Kidney (tissue), 14 donors: ENCODE data around the gene RYR2. TPM values are rescaled to one million over a fixed set of nuclear protein-coding genes. Genes with fewer than 3 reads are reported as not detected.

Experiments
- DNase-seq, 5 donors: peaks; one replicate each; pipeline ENCODE4 v3.0.0-alpha.2; 2013 to 2020
- FAIRE-seq: peaks from 2 replicates; lab custom pipeline; 2012; peaks lifted over from hg19 to GRCh38; lab: Jason Lieb, UNC
- H3K27ac ChIP-seq, 2 donors: one replicate each; pipeline ENCODE4 v1.7.0; 2013; ENCODE audit warnings: low read depth in 2 of 2, low read length in 2 of 2, inconsistent platforms in 1 of 2
- H3K27me3 ChIP-seq: one replicate; pipeline ENCODE4 v1.7.1; 2013; ENCODE audit warnings: low read length, inconsistent platforms; ENCODE audit not compliant: control insufficient read depth, insufficient read depth
- H3K36me3 ChIP-seq, 3 donors: one replicate each; pipeline versions ENCODE4 v1.7.0 to v1.7.1; 2013; ENCODE audit warnings: low read length in 3 of 3, control low read depth in 1 of 3, inconsistent platforms in 1 of 3; ENCODE audit not compliant: insufficient read depth in 3 of 3, control insufficient read depth in 2 of 3
- H3K4me1 ChIP-seq, 3 donors: one replicate each; pipeline versions ENCODE4 v1.7.0 to v1.7.1; 2013; ENCODE audit warnings: low read length in 3 of 3, inconsistent platforms in 1 of 3, low read depth in 1 of 3; ENCODE audit not compliant: control insufficient read depth in 2 of 3, insufficient read depth in 2 of 3
- H3K4me3 ChIP-seq, 3 donors: one replicate each; pipeline versions ENCODE4 v1.7.0 to v1.8.1; 2013; ENCODE audit warnings: low read length in 3 of 3, control low read depth in 1 of 3, inconsistent platforms in 1 of 3
- H3K9ac ChIP-seq, 3 donors: one replicate each; pipeline versions ENCODE4 v1.7.0 to v1.7.1; 2013; ENCODE audit warnings: low read length in 3 of 3, control low read depth in 1 of 3, inconsistent platforms in 1 of 3
- H3K9me3 ChIP-seq, 3 donors: one replicate each; pipeline versions ENCODE4 v1.7.0 to v1.7.1; 2013; ENCODE audit warnings: low read length in 3 of 3, control low read depth in 1 of 3, inconsistent platforms in 1 of 3; ENCODE audit not compliant: control insufficient read depth in 2 of 3, insufficient read depth in 1 of 3
- intact Hi-C: fragments of 100-400 bp; cut with DNase I; formaldehyde crosslinking; loops from one replicate; pipeline ENCODE4 v1.11.1; 2022
- polyA plus RNA-seq: library from polyadenylated mRNA; stranded (reverse); fragments of 350-450 nt; fragmentation: Illumina TruSeq; extraction: RNeasy Lipid Tissue Mini Kit (QIAGEN cat#74804); gene quantifications from one replicate; pipeline ENCODE4 v1.2.3, GENCODE V29; 2014; ENCODE audit warnings: low read depth, low replicate concordance; ENCODE audit not compliant: insufficient read depth
- total RNA-seq: library from RNA; stranded (reverse); fragmentation: NEBNext Ultra II Directional; extraction: Animal tissue kit (Norgen Biotek cat#: 25700); gene quantifications from one replicate; pipeline ENCODE4 v1.2.1, GENCODE V29; 2021
- TF ChIP-seq, protein P1 (sequence below): IDR thresholded peaks from 3 replicates; pipeline ENCODE4 v1.5.1; 2012; ENCODE audit warnings: mild to moderate bottlenecking, moderate library complexity, borderline replicate concordance; ENCODE audit not compliant: insufficient read depth; ENCODE audit errors: extremely low read depth
- donor health status: control.
- donor health status: control.
- donor health status: control.
- donor health status: control.
- donor health status: control.
- donor health status: DM: yes; HTN: yes; CAD: no.
- donor health status: Normal renal cell carcinoma (clear cell type).

Gene RYR2
- total and polyA plus RNA-seq, 2 donors from 2014 or later, result 0.28 to 0.60 TPM

DNA sequence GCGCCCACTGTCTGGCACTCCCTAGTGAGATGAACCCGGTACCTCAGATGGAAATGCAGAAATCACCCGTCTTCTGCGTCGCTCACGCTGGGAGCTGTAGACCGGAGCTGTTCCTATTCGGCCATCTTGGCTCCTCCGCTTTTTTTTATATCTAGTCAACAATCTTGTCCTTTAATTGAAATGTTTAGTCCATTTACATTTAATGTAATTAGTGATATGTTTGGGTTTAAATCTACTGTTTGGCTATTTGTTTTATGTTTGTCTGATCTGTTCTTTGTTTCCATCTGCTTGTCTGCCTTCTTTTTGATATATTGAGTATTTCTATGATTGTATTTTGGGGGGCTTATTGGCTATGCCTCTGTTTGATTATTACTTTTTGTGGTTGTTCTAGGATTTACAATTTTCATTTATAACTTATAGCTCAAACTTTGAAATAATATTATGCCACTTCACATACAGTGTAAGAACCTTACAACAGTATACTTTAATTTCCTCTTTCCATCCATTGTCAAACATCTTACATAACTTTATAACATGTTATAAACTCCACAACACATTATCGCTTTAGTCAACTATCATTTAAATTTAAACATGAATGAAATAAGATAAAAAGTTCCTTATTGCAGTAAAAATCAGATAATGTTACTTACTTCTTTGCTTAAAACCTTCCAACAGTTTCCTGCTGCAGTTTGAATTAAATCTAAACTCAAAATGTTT lies 16.5 kb upstream of the RYR2 start:
- Histone ChIP-seq H3K9me3 (peaks cover 0 to 2% (median 0%) of the 10 kb centered on the region in 3 donors), H3K27me3 (no peaks in the 10 kb centered on the region), H3K36me3 (no peaks in the 10 kb centered on the region), H3K4me3 (no peak overlapping the region), H3K4me1 (no peaks in the 10 kb centered on the region), H3K27ac (no peak overlapping the region), H3K9ac (no peak overlapping the region)
- no peak for DNase-seq
- intact Hi-C loops, result no loop called here
- TF ChIP-seq, protein P1, sequence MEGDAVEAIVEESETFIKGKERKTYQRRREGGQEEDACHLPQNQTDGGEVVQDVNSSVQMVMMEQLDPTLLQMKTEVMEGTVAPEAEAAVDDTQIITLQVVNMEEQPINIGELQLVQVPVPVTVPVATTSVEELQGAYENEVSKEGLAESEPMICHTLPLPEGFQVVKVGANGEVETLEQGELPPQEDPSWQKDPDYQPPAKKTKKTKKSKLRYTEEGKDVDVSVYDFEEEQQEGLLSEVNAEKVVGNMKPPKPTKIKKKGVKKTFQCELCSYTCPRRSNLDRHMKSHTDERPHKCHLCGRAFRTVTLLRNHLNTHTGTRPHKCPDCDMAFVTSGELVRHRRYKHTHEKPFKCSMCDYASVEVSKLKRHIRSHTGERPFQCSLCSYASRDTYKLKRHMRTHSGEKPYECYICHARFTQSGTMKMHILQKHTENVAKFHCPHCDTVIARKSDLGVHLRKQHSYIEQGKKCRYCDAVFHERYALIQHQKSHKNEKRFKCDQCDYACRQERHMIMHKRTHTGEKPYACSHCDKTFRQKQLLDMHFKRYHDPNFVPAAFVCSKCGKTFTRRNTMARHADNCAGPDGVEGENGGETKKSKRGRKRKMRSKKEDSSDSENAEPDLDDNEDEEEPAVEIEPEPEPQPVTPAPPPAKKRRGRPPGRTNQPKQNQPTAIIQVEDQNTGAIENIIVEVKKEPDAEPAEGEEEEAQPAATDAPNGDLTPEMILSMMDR, result no peak
- no peak for FAIRE-seq

DNA sequence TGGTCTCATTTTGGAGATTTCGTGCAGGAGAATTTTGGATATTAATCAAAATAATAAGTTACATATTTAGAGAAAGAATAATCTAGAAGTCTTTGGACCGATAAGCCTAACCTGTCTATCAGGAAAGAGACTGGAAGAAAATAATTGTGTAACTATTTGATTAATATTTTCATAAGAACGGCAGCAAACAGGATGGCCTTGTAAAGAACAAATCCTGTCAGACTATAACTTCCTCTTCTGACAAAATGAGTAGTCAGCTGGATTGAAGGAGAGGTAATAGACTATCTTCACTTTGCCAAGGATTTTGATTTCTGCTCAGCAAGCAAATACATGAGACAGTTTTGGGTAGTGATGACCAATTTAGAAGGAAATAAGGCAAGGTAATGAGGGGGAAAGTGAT lies 12.7 kb upstream of the RYR2 start:
- TF ChIP-seq, protein P1, result no peak
- no peaks in the 10 kb centered on the region for H3K4me1 ChIP-seq
- peaks cover 0 to 2% (median 0%) of the 10 kb centered on the region in 3 donors for H3K9me3 ChIP-seq
- no peak overlapping the region for H3K27ac ChIP-seq
- no peaks in the 10 kb centered on the region for H3K36me3 ChIP-seq
- no peaks in the 10 kb centered on the region for H3K27me3 ChIP-seq
- intact Hi-C loops, result no loop called here
- DNase-seq (no peak), FAIRE-seq (no peak)
- no peak overlapping the region for H3K4me3 ChIP-seq
- H3K9ac ChIP-seq, result no peak overlapping the region

DNA sequence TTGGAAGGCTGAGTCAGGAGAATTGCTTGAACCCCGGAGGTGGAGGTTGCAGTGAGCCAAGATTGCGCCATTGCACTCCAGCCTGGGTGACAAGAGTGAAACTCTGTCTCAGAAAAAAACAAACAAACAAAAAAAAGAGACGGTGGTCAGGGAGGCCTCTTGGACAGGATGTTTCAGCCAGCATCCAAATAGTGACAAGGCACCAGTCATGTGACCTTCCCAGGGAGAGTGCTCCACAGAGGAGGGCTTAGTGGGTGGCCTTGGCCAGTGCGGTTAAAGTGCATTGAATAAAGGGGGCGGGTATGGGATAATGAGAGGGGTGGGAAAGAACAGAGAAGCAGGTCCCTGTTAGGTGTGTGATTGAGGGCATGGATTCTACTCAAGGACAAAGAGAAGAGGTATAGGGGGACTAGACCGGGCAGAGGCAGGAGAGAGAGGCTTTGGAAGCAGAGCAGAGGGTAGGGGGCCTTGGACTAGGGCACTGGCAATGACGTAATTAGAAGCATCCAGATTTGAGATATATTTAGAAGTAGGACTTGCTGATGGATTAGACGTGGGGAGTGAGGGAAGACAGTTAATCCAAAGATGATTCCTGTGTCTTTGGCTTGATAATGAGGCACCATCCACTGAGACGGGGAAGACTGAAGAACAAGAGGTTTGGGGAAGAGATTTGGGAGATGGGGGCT lies 12.0 kb upstream of the RYR2 start:
- H3K36me3 ChIP-seq, result no peaks in the 10 kb centered on the region
- FAIRE-seq (no peak), DNase-seq (no peak)
- peaks cover 0 to 2% (median 0%) of the 10 kb centered on the region in 3 donors for H3K9me3 ChIP-seq
- no peaks in the 10 kb centered on the region for H3K4me1 ChIP-seq
- no peak overlapping the region for H3K9ac ChIP-seq
- intact Hi-C loops, result no loop called here
- no peak overlapping the region for H3K27ac ChIP-seq
- no peaks in the 10 kb centered on the region for H3K27me3 ChIP-seq
- no peak overlapping the region for H3K4me3 ChIP-seq
- TF ChIP-seq, protein P1, result no peak
